NCI-H2227 treated with DMSO at 0.1 percent for 48 hours (cell line): Measurements from ENCODE around the gene CASR.

Experiments used
- DNase-seq: peaks from one replicate; lab custom pipeline; 2025; lab: John Stamatoyannopoulos, UW

The CASR gene

DNA sequence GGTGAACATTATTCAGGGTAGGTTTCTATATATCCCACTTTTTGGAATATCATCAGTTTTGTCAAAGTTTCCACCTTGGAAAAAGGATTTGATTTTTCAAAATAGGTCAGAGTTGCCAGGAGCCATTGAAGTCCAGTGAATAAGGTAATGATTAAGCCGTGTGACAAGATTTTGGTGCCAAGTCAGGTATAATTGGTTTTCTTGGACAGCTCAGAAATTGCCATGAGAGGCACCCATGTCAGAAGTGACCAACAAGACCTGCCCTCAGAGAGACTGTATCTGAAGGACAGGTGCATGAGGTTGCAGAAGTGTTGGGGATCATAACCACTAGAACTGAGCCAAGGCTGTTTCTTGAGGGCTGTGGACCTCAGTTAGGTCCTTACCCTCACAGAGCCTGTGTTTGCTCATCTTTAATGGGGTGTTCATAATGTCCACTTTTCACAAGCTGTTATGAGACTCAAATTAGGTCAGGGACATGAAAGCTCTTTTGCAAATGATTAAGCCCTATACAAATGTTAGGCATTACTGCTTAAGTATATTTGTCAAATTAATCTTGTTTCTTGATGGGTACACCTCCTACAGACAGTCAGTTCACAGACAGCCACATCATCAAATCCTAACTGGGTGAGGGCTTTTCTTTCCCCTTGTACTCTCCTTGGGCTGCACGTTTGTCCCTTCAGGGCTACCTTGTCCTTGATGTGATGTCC is 32.3 kb downstream of the CASR start:
- no peak for DNase-seq

GRCh38 chr3:122217901-122218300 is 34.4 kb downstream of the CASR start:
- DNase-seq, result no peak

- no peak for DNase-seq
Measured at GRCh38 chr3:122219242-122219872, 35.9 kb downstream of the CASR start.

GRCh38 chr3:122227036-122227781 is 43.7 kb downstream of the CASR start:
- DNase-seq, result no peak

- DNase-seq, result no peak
Measured at GRCh38 chr3:122230174-122230573, 46.7 kb downstream of the CASR start.

DNA sequence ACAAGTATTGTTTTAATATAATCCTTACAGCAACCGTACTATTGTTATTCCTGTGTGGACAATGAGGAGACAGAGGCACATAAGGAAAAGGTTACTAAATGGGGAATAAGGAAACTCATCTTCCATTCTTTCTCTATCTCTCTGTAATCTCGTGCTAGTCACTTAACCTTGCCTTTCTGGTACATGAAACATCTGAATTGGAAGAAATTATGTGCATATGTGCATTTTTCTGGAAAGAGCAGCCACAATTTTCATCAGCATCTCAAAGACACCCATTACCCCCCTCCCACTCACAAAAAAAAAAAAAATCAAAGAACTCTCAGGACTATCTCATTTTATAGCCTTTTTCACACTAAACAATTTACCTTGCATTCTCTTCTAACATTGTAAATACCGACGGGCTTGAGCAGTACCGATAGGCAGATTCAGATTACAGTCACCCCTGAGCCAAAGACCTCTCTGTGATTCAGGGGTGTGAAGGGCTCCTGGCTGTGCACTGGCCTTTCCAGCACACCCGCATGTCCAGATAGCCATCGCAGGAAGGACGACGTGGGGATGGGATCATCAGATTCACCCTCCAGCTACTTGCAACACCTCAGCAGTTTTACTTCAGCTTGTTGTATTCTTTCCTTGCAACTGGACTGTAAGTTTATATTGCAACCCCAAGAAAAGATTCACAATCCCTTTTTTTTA is 48.1 kb downstream of the CASR start:
- no peak for DNase-seq

DNA sequence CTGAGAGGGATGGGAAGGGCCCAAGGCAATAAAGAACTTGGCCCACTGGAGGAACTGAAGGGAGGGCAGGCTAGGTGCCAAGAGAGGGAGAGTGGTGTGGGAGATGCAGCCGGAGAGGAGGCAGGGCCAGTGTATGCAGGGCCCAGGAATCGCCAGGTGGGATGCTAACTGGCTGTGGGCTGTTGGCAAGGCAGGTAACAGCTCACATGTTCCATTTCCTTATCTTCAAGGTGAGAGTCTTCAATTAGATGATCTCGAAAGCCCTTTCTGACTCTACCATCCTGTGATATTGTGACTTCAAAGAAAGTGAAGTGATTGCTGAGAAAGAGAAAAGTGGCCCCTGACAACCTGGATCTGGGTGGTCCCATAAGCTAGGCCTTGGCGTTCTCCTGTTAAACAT is 49.0 kb downstream of the CASR start:
- no peak for DNase-seq

DNA sequence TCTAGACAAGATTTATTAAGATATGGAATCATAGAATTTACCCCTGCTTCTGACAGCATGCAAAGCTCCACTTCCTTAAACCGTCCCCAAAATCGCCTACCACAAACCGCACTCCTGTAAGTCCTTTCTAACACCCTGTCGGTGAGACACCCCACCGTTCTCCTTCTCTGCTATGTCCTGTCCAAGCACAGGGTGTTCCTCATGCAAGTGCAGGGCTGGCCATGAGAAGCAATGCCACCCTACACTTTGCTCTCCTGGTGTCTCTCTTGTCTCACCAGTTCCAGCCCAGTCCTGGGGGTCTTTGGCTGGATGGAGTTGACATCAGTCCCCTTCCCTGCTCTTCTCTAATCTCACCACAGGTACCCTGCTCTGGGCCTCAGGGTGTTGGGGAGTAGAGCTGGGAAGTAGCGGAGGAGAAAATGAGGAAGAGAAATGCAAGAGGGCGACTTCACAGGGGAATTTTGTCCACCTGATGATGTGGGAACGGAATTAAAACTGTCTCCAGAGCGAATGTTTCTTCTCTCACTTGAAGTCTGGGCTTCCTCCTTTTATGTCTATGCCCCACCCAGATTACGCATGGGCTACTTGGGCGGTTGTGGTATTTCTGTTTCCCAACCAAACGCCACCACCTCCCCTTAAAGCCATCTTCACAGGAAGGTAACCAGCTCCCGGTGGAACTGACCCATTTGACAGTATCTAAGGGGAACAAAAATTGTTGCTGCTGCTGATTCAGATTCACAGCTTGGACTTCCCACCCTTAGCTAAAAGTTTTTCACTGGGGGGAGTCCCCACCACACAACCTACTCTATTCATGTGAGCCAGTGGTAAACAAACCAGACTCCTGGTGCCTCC is 49.9 kb downstream of the CASR start:
- DNase-seq, result no peak

- DNase-seq, result no peak
Measured at GRCh38 chr3:122234117-122234516, 50.6 kb downstream of the CASR start.

DNA sequence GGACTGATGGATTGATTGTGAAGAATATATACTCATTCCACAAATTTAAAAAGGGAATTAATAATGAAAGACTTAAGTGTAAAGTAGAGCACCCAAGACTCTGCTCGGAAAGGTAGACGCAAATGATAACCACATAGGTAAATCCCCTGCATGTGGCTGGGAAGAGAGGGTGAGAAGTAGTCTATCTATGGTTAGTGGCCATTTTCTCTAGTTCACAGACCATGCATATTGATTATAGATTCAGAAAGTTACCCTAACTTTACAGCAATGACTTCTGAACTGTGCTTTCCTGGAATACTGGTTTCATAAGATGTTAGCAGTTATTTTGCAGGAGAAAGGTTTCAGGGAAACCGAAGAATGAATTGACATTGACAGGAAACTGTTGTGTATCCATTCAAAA is 51.7 kb downstream of the CASR start:
- DNase-seq, result no peak

- no peak for DNase-seq
Measured at GRCh38 chr3:122239112-122239511, 55.6 kb downstream of the CASR start.

DNA sequence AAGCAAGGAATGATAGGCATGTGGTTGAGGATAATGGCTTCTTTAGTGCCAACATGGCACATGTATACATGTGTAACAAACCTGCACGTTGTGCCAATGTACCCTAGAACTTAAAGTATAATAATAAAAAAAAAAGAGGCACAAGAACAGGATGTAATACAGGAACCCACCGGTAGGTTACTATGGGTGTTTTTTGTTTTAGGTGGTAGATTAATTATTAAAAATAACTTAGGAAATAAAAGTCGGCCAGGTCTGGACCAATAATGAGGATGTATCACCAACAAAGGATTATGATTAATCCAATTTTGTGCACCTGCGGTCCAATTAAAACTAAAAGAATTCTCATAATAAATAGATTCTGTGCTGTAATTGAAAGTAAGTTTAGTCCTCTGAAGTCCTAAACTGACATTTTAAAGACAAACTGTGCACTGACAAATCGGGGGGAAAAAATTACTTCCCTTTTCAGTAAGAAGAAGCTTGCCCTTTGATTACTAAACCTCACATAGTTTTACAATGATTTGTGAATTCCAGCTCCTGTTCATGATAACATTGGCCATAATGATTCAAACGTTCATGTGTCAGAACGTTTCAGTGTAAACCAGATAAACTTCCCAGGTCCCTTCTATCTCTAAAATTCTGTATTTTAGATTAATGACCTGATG is 62.2 kb downstream of the CASR start:
- DNase-seq, result no peak

GRCh38 chr3:122246199-122246598 is 62.7 kb downstream of the CASR start:
- DNase-seq, result no peak

DNA sequence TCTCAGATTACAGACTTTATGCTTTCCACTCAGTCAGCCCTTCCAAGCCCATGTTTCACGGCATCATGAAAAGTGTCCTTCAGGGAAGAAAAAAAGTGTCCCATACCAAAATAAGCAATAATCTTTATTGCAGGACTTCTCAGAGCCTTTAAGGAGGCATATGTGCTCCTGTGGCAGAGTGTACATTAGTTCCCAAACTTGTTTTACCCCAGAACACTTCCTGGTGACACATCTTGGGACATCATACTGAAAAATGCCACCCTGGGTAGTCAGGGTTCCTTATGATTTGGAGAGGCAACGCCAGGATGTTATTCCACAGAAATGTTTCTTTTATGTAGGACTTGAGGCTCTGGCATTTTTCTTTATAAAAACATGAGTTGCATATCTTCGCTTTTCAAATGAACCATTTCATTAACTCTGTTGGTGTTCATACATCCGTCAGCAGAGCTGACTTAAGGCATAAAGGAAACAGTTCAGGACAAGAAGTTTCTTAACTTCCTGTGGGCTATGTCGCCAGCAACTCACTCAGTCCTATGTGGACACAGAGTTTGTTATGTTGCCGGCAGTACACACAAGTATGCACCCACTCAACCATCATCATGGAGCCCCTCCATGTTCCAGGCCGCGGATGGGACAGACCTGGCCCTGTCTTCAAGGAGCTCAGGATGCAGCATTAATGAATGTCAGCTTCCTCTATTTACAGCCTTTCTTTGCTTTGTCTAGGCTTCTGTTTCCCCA is 63.8 kb downstream of the CASR start:
- DNase-seq, result no peak

DNA sequence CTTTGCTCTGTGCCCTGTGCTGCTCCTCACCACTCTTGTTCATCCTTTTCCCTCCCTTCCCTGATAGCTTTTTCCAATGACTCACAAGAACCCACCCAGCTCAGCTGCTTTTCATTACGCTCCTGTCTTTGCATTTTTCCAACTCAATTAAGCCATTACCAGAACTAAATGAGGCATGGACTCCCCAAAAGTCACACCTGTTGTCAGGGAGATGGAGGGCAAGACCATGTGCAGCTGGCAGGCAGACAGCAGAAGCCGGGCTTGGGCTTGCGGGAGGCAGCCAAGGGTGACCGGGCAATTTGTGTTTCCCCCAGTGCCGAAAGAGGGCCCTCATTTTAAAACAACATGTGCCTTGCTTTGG is 64.3 kb downstream of the CASR start:
- no peak for DNase-seq

GRCh38 chr3:122251428-122251827 is 68.0 kb downstream of the CASR start:
- no peak for DNase-seq

GRCh38 chr3:122253581-122253980 is 70.1 kb downstream of the CASR start:
- DNase-seq, result no peak

DNA sequence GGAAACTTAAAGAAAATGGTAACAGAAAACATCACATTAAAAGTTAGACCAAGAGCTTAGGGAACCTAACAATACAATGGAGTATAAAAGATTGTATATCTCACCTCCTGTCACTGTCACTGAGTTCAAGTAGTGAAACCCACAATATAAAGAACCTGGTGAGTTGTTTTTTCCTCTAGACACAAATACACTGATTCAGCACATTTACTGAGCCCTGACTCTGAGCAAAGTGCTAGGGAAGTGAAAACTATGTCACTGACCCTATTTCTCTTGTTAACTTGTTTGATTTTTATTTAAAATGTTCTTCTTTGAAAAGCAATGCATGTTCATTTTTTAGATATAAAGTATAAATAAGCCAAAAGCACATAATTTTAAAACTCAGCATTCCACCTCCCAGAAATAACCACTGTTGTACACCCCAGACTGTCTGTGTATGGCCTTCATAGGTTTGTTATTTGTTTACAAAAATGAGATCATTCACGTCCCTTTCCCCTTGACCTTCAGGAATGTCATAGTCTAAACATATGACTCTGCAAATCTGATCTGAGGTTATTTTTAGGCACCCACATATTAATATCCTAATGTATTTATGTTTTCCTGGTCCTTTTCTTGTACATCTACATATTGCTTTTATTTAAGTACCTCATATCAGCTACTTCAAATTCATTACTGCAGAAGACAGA is 72.4 kb downstream of the CASR start:
- no peak for DNase-seq

- DNase-seq, result no peak
Measured at GRCh38 chr3:122257644-122258364, 74.3 kb downstream of the CASR start.
